Spleen (tissue), 7 donors: ENCODE data around the gene SOX11.

Experiments
- CTCF ChIP-seq, 11 experiments: fragments of 200-600 bp in 7 of 11; fragments of 450-650 bp in 4 of 11; sonication (generic) in 4 of 11; IDR thresholded peaks in 8 of 11; conservative IDR thresholded peaks in 3 of 11; 1 replicate in 7 of 11; 2 replicates in 4 of 11; pipeline versions ENCODE4 v1.4.0 to v1.8.0; 2016 to 2021; ENCODE audit warnings: antibody characterized with exemption in 11 of 11, inconsistent platforms in 4 of 11, mild to moderate bottlenecking in 1 of 11
- POLR2A ChIP-seq, 3 donors: fragments of 450-650 bp; IDR thresholded peaks; one replicate each; pipeline ENCODE4 v1.5.1; 2017; ENCODE audit warnings: antibody characterized with exemption in 3 of 3, mild to moderate bottlenecking in 1 of 3
- POLR2AphosphoS5 ChIP-seq, 3 donors: sonication (generic); formaldehyde crosslinking; IDR thresholded peaks; one replicate each; pipeline ENCODE4 v1.5.1; 2017; ENCODE audit warnings: antibody characterized with exemption in 3 of 3
- donor health status: DM: no; HTN: no; CAD: no; lungs with moderate emphysema.
- donor health status: DM: no; HTN: no; CAD: no.
- donor health status: DM: no; HTN: no; CAD: no.

- TF ChIP-seq CTCF (IDR thresholded peaks at IDR 0.05 in 8 of 11, conservative IDR thresholded peaks at IDR 0.05 in 3 of 11): no peak
- TF ChIP-seq POLR2A (IDR thresholded peaks at IDR 0.05): no peak
- no peak for TF ChIP-seq POLR2AphosphoS5 (IDR thresholded peaks at IDR 0.05)
These were observed 35.1 kb downstream of the SOX11 start for GRCh38 chr2:5727235-5727634.
